Keratinocyte (primary cell): ENCODE results near the gene VAC14.

Source experiments
- EZH2 ChIP-seq: IDR thresholded peaks from one replicate; pipeline ENCODE4 v1.6.1; 2012; ENCODE audit warnings: inconsistent platforms, mild to moderate bottlenecking, low read length, moderate library complexity
- TF ChIP-seq, protein P1 (sequence below), 3 experiments: IDR thresholded peaks in 1 of 3; conservative IDR thresholded peaks in 1 of 3; optimal IDR thresholded peaks in 1 of 3; 2 replicates in 2 of 3; 3 replicates in 1 of 3; pipeline versions ENCODE3 to v1.5.1; 2011; ENCODE audit warnings: low read length in 3 of 3, mild to moderate bottlenecking in 3 of 3, moderate library complexity in 2 of 3, control low read depth in 1 of 3, inconsistent platforms in 1 of 3; ENCODE audit not compliant: insufficient read depth in 2 of 3; ENCODE audit errors: extremely low read depth in 1 of 3

DNA sequence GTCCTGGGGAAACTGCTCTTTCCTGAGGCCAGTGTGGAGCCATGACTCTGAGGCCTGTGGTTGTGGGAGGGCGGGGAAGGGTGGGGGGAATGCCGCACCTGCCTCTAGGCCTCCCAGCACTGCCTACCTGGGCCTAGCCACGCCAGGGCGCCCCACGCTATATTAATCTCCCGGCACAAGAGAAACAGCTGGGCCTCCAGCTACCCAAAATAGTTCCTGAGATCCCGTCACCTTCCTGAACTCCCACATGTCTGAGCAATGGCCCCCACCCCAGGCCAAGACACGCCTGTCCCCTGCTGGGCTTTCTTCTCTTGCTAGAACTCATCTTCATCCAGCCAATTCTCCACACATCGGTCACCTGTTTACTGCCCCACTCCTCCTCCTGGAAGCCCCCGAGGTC is 102.1 kb downstream of the VAC14 start:
- TF ChIP-seq, protein P1, sequence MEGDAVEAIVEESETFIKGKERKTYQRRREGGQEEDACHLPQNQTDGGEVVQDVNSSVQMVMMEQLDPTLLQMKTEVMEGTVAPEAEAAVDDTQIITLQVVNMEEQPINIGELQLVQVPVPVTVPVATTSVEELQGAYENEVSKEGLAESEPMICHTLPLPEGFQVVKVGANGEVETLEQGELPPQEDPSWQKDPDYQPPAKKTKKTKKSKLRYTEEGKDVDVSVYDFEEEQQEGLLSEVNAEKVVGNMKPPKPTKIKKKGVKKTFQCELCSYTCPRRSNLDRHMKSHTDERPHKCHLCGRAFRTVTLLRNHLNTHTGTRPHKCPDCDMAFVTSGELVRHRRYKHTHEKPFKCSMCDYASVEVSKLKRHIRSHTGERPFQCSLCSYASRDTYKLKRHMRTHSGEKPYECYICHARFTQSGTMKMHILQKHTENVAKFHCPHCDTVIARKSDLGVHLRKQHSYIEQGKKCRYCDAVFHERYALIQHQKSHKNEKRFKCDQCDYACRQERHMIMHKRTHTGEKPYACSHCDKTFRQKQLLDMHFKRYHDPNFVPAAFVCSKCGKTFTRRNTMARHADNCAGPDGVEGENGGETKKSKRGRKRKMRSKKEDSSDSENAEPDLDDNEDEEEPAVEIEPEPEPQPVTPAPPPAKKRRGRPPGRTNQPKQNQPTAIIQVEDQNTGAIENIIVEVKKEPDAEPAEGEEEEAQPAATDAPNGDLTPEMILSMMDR (optimal IDR thresholded peaks at IDR 0.05 in 1 of 3, IDR thresholded peaks at IDR 0.05 in 1 of 3, conservative IDR thresholded peaks at IDR 0.05 in 1 of 3; ENCODE audit: extremely low read depth in 1 of 3, insufficient read depth in 2 of 3, low read length in 3 of 3) = no peak
- no peak for TF ChIP-seq EZH2
